Ascending aorta (tissue), 2 donors: ENCODE results near the gene KLK6. TPM values are rescaled to one million over a fixed set of nuclear protein-coding genes. Genes with fewer than 3 reads are reported as not detected.

Experiments used
- DNase-seq, 2 donors: peaks; one replicate each; pipeline ENCODE4 v3.0.0-alpha.2; 2019; ENCODE audit warnings: low spot score in 2 of 2
- H3K27ac ChIP-seq, 2 donors: fragments of 200-600 bp; sonication (generic); one replicate each; pipeline ENCODE4 v1.5.1; 2016 to 2017; ENCODE audit warnings: mild to moderate bottlenecking in 1 of 2
- H3K27me3 ChIP-seq: fragments of 200-600 bp; sonication (generic); one replicate; pipeline ENCODE4 v1.5.1; 2017
- H3K36me3 ChIP-seq, 2 donors: fragments of 200-600 bp; sonication (generic); one replicate each; pipeline ENCODE4 v1.5.1; 2016
- H3K4me1 ChIP-seq, 2 donors: fragments of 200-600 bp; sonication (generic); one replicate each; pipeline ENCODE4 v1.5.1; 2016 to 2017; ENCODE audit warnings: mild to moderate bottlenecking in 1 of 2
- H3K4me3 ChIP-seq, 2 donors: fragments of 200-600 bp; sonication (generic); one replicate each; pipeline ENCODE4 v1.5.1; 2016 to 2017; ENCODE audit warnings: mild to moderate bottlenecking in 1 of 2
- H3K9me3 ChIP-seq, 2 donors: fragments of 200-600 bp; sonication (generic); one replicate each; pipeline ENCODE4 v1.5.1; 2016
- CTCF ChIP-seq, 3 experiments: fragments of 200-600 bp in 2 of 3; fragments of 450-650 bp in 1 of 3; sonication (generic) in 2 of 3; IDR thresholded peaks; one replicate each; pipeline ENCODE4 v1.5.1; 2016 to 2019; ENCODE audit warnings: antibody characterized with exemption in 3 of 3, mild to moderate bottlenecking in 1 of 3, moderate library complexity in 1 of 3
- intact Hi-C: fragments of 100-400 bp; cut with DNase I; formaldehyde crosslinking; loops from one replicate; pipeline ENCODE4 v1.15.1; 2023
- total RNA-seq: library from RNA; depleted of rRNA; stranded (reverse); fragments of >200 nt; gene quantifications from one replicate; pipeline ENCODE4 v1.1.0, GENCODE V29; 2016

The KLK6 gene
- total RNA-seq, 1 donor from 2014 or later: not detected

GRCh38 chr19:51012661-51013190, 43.3 kb upstream of the KLK6 start:
- H3K27me3 ChIP-seq: no peaks in the 10 kb centered on the region
- H3K4me1 ChIP-seq: no peaks in the 10 kb centered on the region
- no peaks in the 10 kb centered on the region for H3K36me3 ChIP-seq
- intact Hi-C loops: no loop called here
- no peak for DNase-seq
- no peaks in the 10 kb centered on the region for H3K9me3 ChIP-seq
- TF ChIP-seq CTCF (IDR thresholded peaks at IDR 0.05): no peak
- no peak overlapping the region for H3K4me3 ChIP-seq
- no peak overlapping the region for H3K27ac ChIP-seq

- no peaks in the 10 kb centered on the region for H3K4me1 ChIP-seq
- no peak for TF ChIP-seq CTCF (IDR thresholded peaks at IDR 0.05)
- H3K9me3 ChIP-seq: no peaks in the 10 kb centered on the region
- H3K4me3 ChIP-seq: no peak overlapping the region
- no peaks in the 10 kb centered on the region for H3K27me3 ChIP-seq
- no peaks in the 10 kb centered on the region for H3K36me3 ChIP-seq
- no peak overlapping the region for H3K27ac ChIP-seq
- DNase-seq: no peak
- intact Hi-C loops: no loop called here
These were observed 40.8 kb upstream of the KLK6 start for GRCh38 chr19:51010066-51010795.

- TF ChIP-seq CTCF (IDR thresholded peaks at IDR 0.05): no peak
- Histone ChIP-seq H3K36me3 (no peaks in the 10 kb centered on the region), H3K9me3 (no peaks in the 10 kb centered on the region), H3K4me3 (no peak overlapping the region), H3K27me3 (no peaks in the 10 kb centered on the region), H3K4me1 (no peaks in the 10 kb centered on the region), H3K27ac (no peak overlapping the region)
- no peak for DNase-seq
- intact Hi-C loops: no loop called here
These were observed 39.9 kb upstream of the KLK6 start for GRCh38 chr19:51009061-51009891.

GRCh38 chr19:51007488-51007887, 38.1 kb upstream of the KLK6 start:
- no peak for TF ChIP-seq CTCF (IDR thresholded peaks at IDR 0.05)
- Histone ChIP-seq H3K27me3 (no peaks in the 10 kb centered on the region), H3K36me3 (no peaks in the 10 kb centered on the region), H3K4me1 (no peaks in the 10 kb centered on the region), H3K9me3 (no peaks in the 10 kb centered on the region), H3K27ac (no peak overlapping the region), H3K4me3 (no peak overlapping the region)
- DNase-seq: no peak
- intact Hi-C loops: no loop called here

- Histone ChIP-seq H3K36me3 (no peaks in the 10 kb centered on the region), H3K9me3 (no peaks in the 10 kb centered on the region), H3K27me3 (no peaks in the 10 kb centered on the region), H3K4me3 (no peak overlapping the region), H3K4me1 (no peaks in the 10 kb centered on the region), H3K27ac (no peak overlapping the region)
- TF ChIP-seq CTCF (IDR thresholded peaks at IDR 0.05): no peak
- intact Hi-C loops: no loop called here
- no peak for DNase-seq
These were observed 37.0 kb upstream of the KLK6 start for GRCh38 chr19:51006406-51006805.
